ENCODE data around the gene GPD1.

GPD1 gene

DNA sequence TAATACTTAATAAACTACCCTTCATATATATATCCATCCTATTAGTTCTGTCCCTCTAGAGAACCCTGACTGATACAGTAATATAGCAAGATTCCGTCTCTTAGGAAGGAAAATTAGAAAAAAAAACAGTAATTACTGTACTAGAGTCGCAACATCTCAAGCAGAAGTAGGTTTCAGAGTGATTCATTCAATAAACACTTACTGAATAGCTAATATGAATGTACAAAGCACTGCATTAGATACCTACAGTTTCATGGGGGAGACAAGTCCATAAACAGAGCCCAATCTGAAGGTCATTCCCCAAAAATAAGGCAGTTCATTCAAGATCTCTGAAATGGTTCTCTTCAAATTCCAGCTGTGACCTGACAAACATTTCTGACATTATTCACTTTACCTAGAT lies 53.5 kb downstream of the GPD1 start:
- TF ChIP-seq, protein P1, sequence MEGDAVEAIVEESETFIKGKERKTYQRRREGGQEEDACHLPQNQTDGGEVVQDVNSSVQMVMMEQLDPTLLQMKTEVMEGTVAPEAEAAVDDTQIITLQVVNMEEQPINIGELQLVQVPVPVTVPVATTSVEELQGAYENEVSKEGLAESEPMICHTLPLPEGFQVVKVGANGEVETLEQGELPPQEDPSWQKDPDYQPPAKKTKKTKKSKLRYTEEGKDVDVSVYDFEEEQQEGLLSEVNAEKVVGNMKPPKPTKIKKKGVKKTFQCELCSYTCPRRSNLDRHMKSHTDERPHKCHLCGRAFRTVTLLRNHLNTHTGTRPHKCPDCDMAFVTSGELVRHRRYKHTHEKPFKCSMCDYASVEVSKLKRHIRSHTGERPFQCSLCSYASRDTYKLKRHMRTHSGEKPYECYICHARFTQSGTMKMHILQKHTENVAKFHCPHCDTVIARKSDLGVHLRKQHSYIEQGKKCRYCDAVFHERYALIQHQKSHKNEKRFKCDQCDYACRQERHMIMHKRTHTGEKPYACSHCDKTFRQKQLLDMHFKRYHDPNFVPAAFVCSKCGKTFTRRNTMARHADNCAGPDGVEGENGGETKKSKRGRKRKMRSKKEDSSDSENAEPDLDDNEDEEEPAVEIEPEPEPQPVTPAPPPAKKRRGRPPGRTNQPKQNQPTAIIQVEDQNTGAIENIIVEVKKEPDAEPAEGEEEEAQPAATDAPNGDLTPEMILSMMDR (IDR thresholded peaks at IDR 0.05; ENCODE audit: low read depth, low read length, missing control alignments) = no peak
- no peak for DNase-seq (ENCODE audit: low read depth)
- H3K4me3 ChIP-seq (ENCODE audit: low read depth, low read length) = no peak overlapping the region

DNA sequence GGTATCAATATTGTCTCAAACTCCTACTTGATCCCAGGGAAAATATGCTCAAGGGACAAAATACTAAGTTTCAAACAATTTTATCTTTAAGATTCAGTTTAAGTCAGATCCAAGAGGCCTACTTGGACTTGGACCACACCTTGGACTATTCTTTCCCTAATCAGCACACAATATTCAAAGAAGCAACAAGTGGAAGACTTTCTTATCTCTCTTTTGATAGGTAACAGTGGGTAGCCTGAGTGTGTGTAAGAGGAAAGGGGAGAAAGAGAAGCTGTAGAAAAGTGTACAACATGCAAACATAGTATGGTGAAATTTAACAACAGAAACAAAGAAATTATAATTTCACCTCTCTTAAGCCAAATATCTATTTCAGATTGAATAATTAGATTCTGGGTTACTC lies 56.8 kb downstream of the GPD1 start:
- TF ChIP-seq, protein P1 (IDR thresholded peaks at IDR 0.05; ENCODE audit: low read depth, low read length, missing control alignments) = no peak
- no peak for DNase-seq (ENCODE audit: low read depth)
- no peak overlapping the region for H3K4me3 ChIP-seq (ENCODE audit: low read depth, low read length)

Measured in GM12864 (cell line).